Panc1 (cell line): Measurements from ENCODE around the gene KRT7. TPM values are rescaled to one million over a fixed set of nuclear protein-coding genes. Genes with fewer than 3 reads are reported as not detected.
A peak's percentile ranks its signal among the peaks of the same experiment; 100 is the strongest.

ENCODE experiments used
- ATAC-seq: fragments of 200-7000 bp; cut with Tn5 transposase; 2 replicates; pipeline ENCODE4 v1.9.1; 2020; ENCODE audit warnings: mild to moderate bottlenecking, moderate library complexity
- BruUV-seq: library from RNA; stranded (reverse); fragments of 400-500 nt; replicated peaks from 2 replicates; lab custom pipeline; 2021; lab: Mats Ljungman, UMichigan
- CTCF ChIA-PET: fragments of 300-600 bp; sonication (Branson Sonifier 250); formaldehyde crosslinking; loops from one replicate; lab custom pipeline; 2022; ENCODE audit warnings: antibody characterized with exemption; lab: Charles Lee
- POLR2A ChIA-PET: fragments of 300-600 bp; sonication (Branson Sonifier 250); formaldehyde crosslinking; loops from one replicate; lab custom pipeline; 2022; ENCODE audit warnings: antibody characterized with exemption; lab: Charles Lee
- DNase-seq: peaks from one replicate; pipeline ENCODE4 v3.0.0-alpha.2; 2010; ENCODE audit warnings: low read depth, low spot score
- H3K27ac ChIP-seq: 2 replicates; pipeline ENCODE4 v1.5.1; 2011; ENCODE audit warnings: mild to moderate bottlenecking, low read length, inconsistent platforms
- H3K27me3 ChIP-seq: fragments of 200-500 bp; sonication (Bioruptor generic); 2 replicates; pipeline ENCODE4 v1.6.0; 2014; ENCODE audit warnings: low read length, inconsistent platforms; ENCODE audit not compliant: control insufficient read depth, insufficient read depth
- H3K36me3 ChIP-seq: fragments of 200-500 bp; sonication (Bioruptor generic); 2 replicates; pipeline ENCODE4 v1.5.1; 2014; ENCODE audit warnings: inconsistent platforms, mild to moderate bottlenecking, low read length, moderate library complexity; ENCODE audit not compliant: control insufficient read depth, insufficient read depth
- H3K4me1 ChIP-seq: 2 replicates; pipeline ENCODE4 v1.5.1; 2011; ENCODE audit warnings: inconsistent platforms, mild to moderate bottlenecking, low read length, moderate library complexity; ENCODE audit not compliant: control insufficient read depth, insufficient read depth
- H3K4me3 ChIP-seq, 2 experiments: 2 replicates each; pipeline ENCODE4 v1.5.1; 2011 to 2012; ENCODE audit warnings: low read depth in 2 of 2, low read length in 2 of 2, mild to moderate bottlenecking in 2 of 2, inconsistent platforms in 1 of 2, moderate library complexity in 1 of 2
- H3K9me3 ChIP-seq: fragments of 200-500 bp; sonication (Bioruptor generic); 2 replicates; pipeline ENCODE4 v1.5.1; 2014; ENCODE audit warnings: low read depth, mild to moderate bottlenecking, inconsistent platforms, low read length, moderate library complexity; ENCODE audit not compliant: control insufficient read depth, insufficient read depth
- CTCF ChIP-seq: fragments of 450-650 bp; IDR thresholded peaks from 2 replicates; pipeline ENCODE4 v1.5.1; 2017; ENCODE audit warnings: mild to moderate bottlenecking
- POLR2AphosphoS5 ChIP-seq: IDR thresholded peaks from 2 replicates; pipeline ENCODE4 v1.6.1; 2012; ENCODE audit warnings: mild to moderate bottlenecking, low read depth, low read length, moderate library complexity
- REST ChIP-seq, 2 experiments: IDR thresholded peaks; 2 replicates each; pipeline ENCODE4 v1.6.1; 2011 to 2012; ENCODE audit warnings: low read depth in 2 of 2, control low read depth in 1 of 2, low read length in 1 of 2, mild to moderate bottlenecking in 1 of 2, moderate library complexity in 1 of 2; ENCODE audit not compliant: insufficient read depth in 1 of 2
- SIN3A ChIP-seq: IDR thresholded peaks from 2 replicates; pipeline ENCODE4 v1.6.1; 2012; ENCODE audit warnings: low read depth, mild to moderate bottlenecking, low read length, moderate library complexity, borderline replicate concordance; ENCODE audit not compliant: insufficient read depth
- TCF7L2 ChIP-seq: IDR thresholded peaks from 2 replicates; pipeline ENCODE4 v1.6.1; 2011; ENCODE audit warnings: mild to moderate bottlenecking, low read depth, low read length, inconsistent platforms
- in situ Hi-C: cut with HindIII; loops from 2 replicates; pipeline ENCODE4 v1.10.0; 2016; ENCODE audit warnings: low sequenced_read_pairs, low pct_unique_long_range_greater_than_20kb
- intact Hi-C: fragments of 100-400 bp; cut with micrococcal nuclease; formaldehyde crosslinking; loops from one replicate; pipeline ENCODE4 v1.10.0; 2022; ENCODE audit not compliant: unreplicated experiment
- total RNA-seq: library from RNA; stranded (reverse); gene quantifications from one replicate; pipeline ENCODE4 v1.2.1, GENCODE V29; 2021; ENCODE audit not compliant: unreplicated experiment

Gene KRT7
- total RNA-seq, 1 experiment from 2014 or later: 16.8 TPM

GRCh38 chr12:52241205-52241842 lies 8.3 kb downstream of the KRT7 start:
- peaks cover 57% of the 10 kb centered on the region for H3K4me1 ChIP-seq
- TF ChIP-seq TCF7L2: no peak
- TF ChIP-seq POLR2AphosphoS5: no peak
- TF ChIP-seq SIN3A: no peak
- no peak for TF ChIP-seq REST (IDR thresholded peaks at IDR 0.05; ENCODE audit: insufficient read depth in 1 of 2, low read depth in 2 of 2, low read length in 1 of 2)
- no peak for TF ChIP-seq CTCF
- H3K36me3 ChIP-seq: no peaks in the 10 kb centered on the region
- H3K27me3 ChIP-seq: no peaks in the 10 kb centered on the region
- ChIA-PET CTCF (no interaction called here), POLR2A (interaction anchor here (0.9 kb wide), 1 partner anchor 70 kb away, joined by 3 read pairs; no protein-coding TSS in a partner anchor)
- no peak for ATAC-seq
- no TSS peak for BruUV-seq
- no peak for DNase-seq
- H3K27ac ChIP-seq: peak overlapping the region; percentile 97
- H3K9me3 ChIP-seq: no peaks in the 10 kb centered on the region
- intact Hi-C loops (no loop called here), in situ Hi-C loops (no loop called here)
- no peak overlapping the region for H3K4me3 ChIP-seq

GRCh38 chr12:52242442-52243258 lies 9.6 kb downstream of the KRT7 start:
- H3K4me3 ChIP-seq: no peak overlapping the region
- ATAC-seq: no peak

More at GRCh38 chr12:52242442-52243258, 9.6 kb downstream of the KRT7 start:
- Histone ChIP-seq H3K4me1 (peaks cover 71% of the 10 kb centered on the region), H3K27me3 (no peaks in the 10 kb centered on the region), H3K9me3 (no peaks in the 10 kb centered on the region), H3K36me3 (no peaks in the 10 kb centered on the region), H3K27ac (peak overlapping the region; percentile 97)
- ChIA-PET POLR2A (no interaction called here), CTCF (no interaction called here)
- TF ChIP-seq TCF7L2 (no peak), REST (IDR thresholded peaks at IDR 0.05; ENCODE audit: insufficient read depth in 1 of 2, low read depth in 2 of 2, low read length in 1 of 2) (no peak), CTCF (no peak), POLR2AphosphoS5 (no peak), SIN3A (no peak)
- DNase-seq: no peak
- BruUV-seq: no TSS peak
- in situ Hi-C loops: no loop called here
- intact Hi-C loops: no loop called here
